Subcutaneous adipose tissue (tissue), 4 donors: ENCODE results near the gene COPS3. TPM values are rescaled to one million over a fixed set of nuclear protein-coding genes. Genes with fewer than 3 reads are reported as not detected.

Experiments
- CTCF ChIP-seq: fragments of 450-650 bp; IDR thresholded peaks from one replicate; pipeline ENCODE4 v1.5.1; 2016; ENCODE audit warnings: low read depth, mild to moderate bottlenecking, control low read depth, antibody characterized with exemption, moderate library complexity
- total RNA-seq, 4 donors: library from RNA; depleted of rRNA; stranded (reverse); fragments of >200 nt; gene quantifications; one replicate each; pipeline ENCODE4 v1.1.0, GENCODE V29; 2016

COPS3 gene
- 10 to 100 TPM; 43.6 to 63.8 (median 51.7) TPM for total RNA-seq

GRCh38 chr17:17280613-17281549 is at the start of gene COPS3:
Gene COPS3, minus strand, starts transcription at chr17:17281246. Its CDS starts 60 bp downstream, at chr17:17281186.
- no peak for TF ChIP-seq CTCF

GRCh38 chr17:17328251-17328650 is 47.2 kb upstream of the COPS3 start:
- no peak for TF ChIP-seq CTCF

- TF ChIP-seq CTCF = no peak
These were observed 45.3 kb upstream of the COPS3 start for GRCh38 chr17:17326275-17326875.

GRCh38 chr17:17325816-17326215 is 44.8 kb upstream of the COPS3 start:
- no peak for TF ChIP-seq CTCF

- TF ChIP-seq CTCF = no peak
These were observed 44.2 kb upstream of the COPS3 start for GRCh38 chr17:17325228-17325627.

GRCh38 chr17:17324616-17325015 is 43.6 kb upstream of the COPS3 start:
- TF ChIP-seq CTCF = no peak
